DMS114 treated with DMSO at 0.1 percent for 48 hours (cell line): ENCODE data around the gene SLC6A4.
"Not testable (repeated sequence)": the region's sequence is repeated elsewhere in the genome, so short reads cannot be mapped to it uniquely, and the experiment has no call there.

Experiments used
- DNase-seq: peaks from one replicate; lab custom pipeline; 2025; ENCODE audit not compliant: unreplicated experiment; lab: John Stamatoyannopoulos, UW

Gene SLC6A4

GRCh38 chr17:30239089-30239462 lies 3.6 kb upstream of the SLC6A4 start:
- DNase-seq, result no peak

- no peak for DNase-seq
These were observed 3.0 kb upstream of the SLC6A4 start for GRCh38 chr17:30238387-30239088.

- DNase-seq, result no peak
These were observed 2.5 kb upstream of the SLC6A4 start for GRCh38 chr17:30238003-30238344.

GRCh38 chr17:30237296-30238002 lies 2.0 kb upstream of the SLC6A4 start:
- no peak for DNase-seq

- peak; percentile 47 for DNase-seq
These were observed 1.3 kb upstream of the SLC6A4 start for GRCh38 chr17:30236766-30237165.

GRCh38 chr17:30236297-30236624 lies 764 bp upstream of the SLC6A4 start:
- no peak for DNase-seq

- no peak for DNase-seq
These were observed 533 bp downstream of the SLC6A4 start for GRCh38 chr17:30234964-30235363.

GRCh38 chr17:30234296-30234695 lies 1.2 kb downstream of the SLC6A4 start:
- DNase-seq, result no peak

- no peak for DNase-seq
These were observed 2.6 kb downstream of the SLC6A4 start for GRCh38 chr17:30232824-30233427.

- no peak for DNase-seq
These were observed 3.3 kb downstream of the SLC6A4 start for GRCh38 chr17:30232015-30232823.

- no peak for DNase-seq
These were observed 4.8 kb downstream of the SLC6A4 start for GRCh38 chr17:30230596-30231125.

- DNase-seq, result not testable (repeated sequence)
These were observed 5.5 kb downstream of the SLC6A4 start for GRCh38 chr17:30230009-30230408.

- DNase-seq, result no peak
These were observed 6.5 kb downstream of the SLC6A4 start for GRCh38 chr17:30229012-30229411.

GRCh38 chr17:30228011-30228410 lies 7.5 kb downstream of the SLC6A4 start:
- no peak for DNase-seq

GRCh38 chr17:30226878-30227277 lies 8.6 kb downstream of the SLC6A4 start:
- DNase-seq, result no peak

GRCh38 chr17:30225919-30226553 lies 9.5 kb downstream of the SLC6A4 start:
- DNase-seq, result no peak

GRCh38 chr17:30225112-30225511 lies 10.4 kb downstream of the SLC6A4 start:
- no peak for DNase-seq

- no peak for DNase-seq
These were observed 11.0 kb downstream of the SLC6A4 start for GRCh38 chr17:30224419-30224960.

- DNase-seq, result no peak
These were observed 12.7 kb downstream of the SLC6A4 start for GRCh38 chr17:30222721-30223175.

- DNase-seq, result no peak
These were observed 13.2 kb downstream of the SLC6A4 start for GRCh38 chr17:30222251-30222650.

GRCh38 chr17:30221346-30221745 lies 14.2 kb downstream of the SLC6A4 start:
- DNase-seq, result no peak
